Kidney epithelial cell (primary cell): ENCODE results near the gene CUL9. TPM values are rescaled to one million over a fixed set of nuclear protein-coding genes. Genes with fewer than 3 reads are reported as not detected.

Source experiments
- DNase-seq: peaks from one replicate; pipeline ENCODE4 v3.0.0-alpha.2; 2010; ENCODE audit warnings: low read depth
- H3K27me3 ChIP-seq: 2 replicates; pipeline ENCODE4 v1.6.0; 2011; ENCODE audit warnings: low read length; ENCODE audit not compliant: control insufficient read depth, insufficient read depth
- H3K36me3 ChIP-seq: 2 replicates; pipeline ENCODE4 v1.5.1; 2011; ENCODE audit warnings: low read length; ENCODE audit not compliant: control insufficient read depth, insufficient read depth
- H3K4me3 ChIP-seq: 2 replicates; pipeline ENCODE4 v1.5.1; 2011; ENCODE audit warnings: low read depth, mild to moderate bottlenecking, control low read depth, low read length
- total RNA-seq: library from RNA; depleted of rRNA; stranded (reverse); fragments of >200 nt; gene quantifications from 2 replicates; pipeline ENCODE4 v1.2.3, GENCODE V29; 2015
- TF ChIP-seq, protein P1 (sequence below): IDR thresholded peaks from 2 replicates; pipeline ENCODE4 v1.5.1; 2011; ENCODE audit warnings: mild to moderate bottlenecking, moderate library complexity, low read length, control low read depth, inconsistent platforms; ENCODE audit not compliant: insufficient read depth, poor library complexity, severe bottlenecking

CUL9 gene
- total RNA-seq, 1 donor from 2014 or later = 41.1 TPM

DNA sequence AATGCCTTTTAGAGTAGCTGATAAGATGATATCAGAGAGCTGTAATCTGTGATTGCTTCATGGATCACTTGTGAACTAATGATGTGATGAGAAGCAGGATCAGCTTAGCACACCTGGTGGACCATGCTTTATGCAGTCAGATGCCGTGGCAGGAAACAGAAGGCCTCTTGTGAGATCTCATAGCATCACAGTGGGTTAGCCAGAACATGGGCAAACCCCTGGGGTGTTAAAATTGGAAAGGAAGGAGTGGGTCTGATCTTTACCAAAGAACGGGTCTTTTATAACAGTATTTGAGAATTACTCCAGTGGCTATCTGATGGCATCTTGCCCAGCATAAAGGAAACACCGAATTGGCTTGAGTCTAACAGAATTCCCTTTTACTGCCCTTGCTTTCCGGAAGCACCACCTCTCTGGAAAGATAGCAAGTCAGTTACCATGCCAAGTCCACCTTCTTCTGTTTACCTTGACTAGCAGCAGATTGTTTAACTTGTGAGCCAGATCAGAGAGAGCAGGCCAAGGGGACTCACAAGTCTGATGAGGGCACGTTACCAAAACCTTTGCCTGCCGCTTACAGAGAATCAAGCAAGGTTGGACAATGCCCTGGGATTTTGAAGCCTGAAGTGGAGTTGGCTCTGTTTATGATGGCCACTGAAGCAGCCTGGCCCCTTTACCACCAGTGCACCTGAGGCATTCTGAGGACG is 31.8 kb upstream of the CUL9 start:
- no peak overlapping the region for H3K4me3 ChIP-seq
- H3K36me3 ChIP-seq = peaks cover 1% of the 10 kb centered on the region
- no peaks in the 10 kb centered on the region for H3K27me3 ChIP-seq
- DNase-seq = no peak
- TF ChIP-seq, protein P1, sequence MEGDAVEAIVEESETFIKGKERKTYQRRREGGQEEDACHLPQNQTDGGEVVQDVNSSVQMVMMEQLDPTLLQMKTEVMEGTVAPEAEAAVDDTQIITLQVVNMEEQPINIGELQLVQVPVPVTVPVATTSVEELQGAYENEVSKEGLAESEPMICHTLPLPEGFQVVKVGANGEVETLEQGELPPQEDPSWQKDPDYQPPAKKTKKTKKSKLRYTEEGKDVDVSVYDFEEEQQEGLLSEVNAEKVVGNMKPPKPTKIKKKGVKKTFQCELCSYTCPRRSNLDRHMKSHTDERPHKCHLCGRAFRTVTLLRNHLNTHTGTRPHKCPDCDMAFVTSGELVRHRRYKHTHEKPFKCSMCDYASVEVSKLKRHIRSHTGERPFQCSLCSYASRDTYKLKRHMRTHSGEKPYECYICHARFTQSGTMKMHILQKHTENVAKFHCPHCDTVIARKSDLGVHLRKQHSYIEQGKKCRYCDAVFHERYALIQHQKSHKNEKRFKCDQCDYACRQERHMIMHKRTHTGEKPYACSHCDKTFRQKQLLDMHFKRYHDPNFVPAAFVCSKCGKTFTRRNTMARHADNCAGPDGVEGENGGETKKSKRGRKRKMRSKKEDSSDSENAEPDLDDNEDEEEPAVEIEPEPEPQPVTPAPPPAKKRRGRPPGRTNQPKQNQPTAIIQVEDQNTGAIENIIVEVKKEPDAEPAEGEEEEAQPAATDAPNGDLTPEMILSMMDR = no peak

DNA sequence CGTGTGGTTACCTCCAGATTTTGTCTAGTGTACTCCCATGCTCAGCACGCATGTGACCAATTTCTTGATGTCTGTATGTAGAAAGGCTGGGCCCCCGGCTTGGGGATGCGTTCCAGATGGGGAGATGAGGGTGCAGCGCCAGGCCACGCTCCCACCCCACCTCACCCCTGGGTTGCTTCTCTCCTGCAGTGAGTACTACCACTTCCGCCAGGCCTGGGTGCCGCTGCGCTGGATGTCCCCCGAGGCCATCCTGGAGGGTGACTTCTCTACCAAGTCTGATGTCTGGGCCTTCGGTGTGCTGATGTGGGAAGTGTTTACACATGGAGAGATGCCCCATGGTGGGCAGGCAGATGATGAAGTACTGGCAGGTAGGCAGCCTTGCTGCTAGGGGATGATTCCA is 22.4 kb upstream of the CUL9 start:
- Histone ChIP-seq H3K4me3 (no peak overlapping the region), H3K27me3 (no peaks in the 10 kb centered on the region), H3K36me3 (peaks cover 2% of the 10 kb centered on the region)
- no peak for DNase-seq
- TF ChIP-seq, protein P1 = no peak

DNA sequence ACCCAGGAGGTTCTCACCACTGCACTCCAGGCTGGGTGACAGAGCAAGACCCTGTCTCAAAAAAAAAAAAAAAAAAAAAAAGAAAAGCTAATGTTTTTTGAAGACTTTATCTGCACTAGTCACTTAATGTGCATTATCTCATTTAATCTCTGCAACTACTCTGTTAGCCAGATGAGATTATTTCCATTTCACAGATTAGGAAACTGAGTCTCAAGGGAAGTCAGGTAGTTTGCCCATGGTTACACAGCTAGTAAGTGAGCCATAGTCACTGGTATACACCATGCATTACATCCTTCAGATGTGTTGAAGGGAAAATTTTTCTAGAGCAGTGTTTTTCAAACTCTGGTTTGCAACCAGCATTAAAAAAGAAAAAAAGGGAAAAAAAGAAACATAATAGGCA is 18.1 kb upstream of the CUL9 start:
- H3K27me3 ChIP-seq = no peaks in the 10 kb centered on the region
- TF ChIP-seq, protein P1 = no peak
- no peak for DNase-seq
- H3K36me3 ChIP-seq = peaks cover 2% of the 10 kb centered on the region
- no peak overlapping the region for H3K4me3 ChIP-seq

DNA sequence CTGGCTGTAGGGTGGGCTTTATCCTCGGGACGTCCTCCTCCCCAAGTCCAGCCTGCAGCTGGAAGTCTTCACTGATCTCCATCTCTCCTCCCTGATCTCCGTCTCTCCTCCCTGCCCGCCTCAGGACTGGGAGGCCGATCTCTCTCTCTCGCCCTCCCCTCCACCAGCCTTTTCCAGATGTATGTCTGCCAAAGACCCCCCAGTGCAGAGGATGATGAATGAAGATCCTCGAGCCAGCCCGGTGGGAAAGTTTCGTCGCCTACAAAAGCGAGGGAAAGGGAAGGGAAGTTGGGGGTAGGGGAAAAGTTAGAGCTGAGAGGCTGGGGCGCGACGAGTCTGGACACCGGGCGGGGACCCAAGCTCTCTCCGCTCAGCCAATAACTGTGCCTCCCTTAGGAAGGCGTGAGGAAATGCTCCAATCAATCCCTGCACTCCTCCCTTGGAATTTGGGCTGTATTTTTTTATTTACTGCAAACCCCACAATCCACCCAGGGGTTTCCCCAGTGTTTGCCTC is 11.5 kb upstream of the CUL9 start:
- H3K4me3 ChIP-seq = peak overlapping the region; percentile 59
- TF ChIP-seq, protein P1 = no peak
- H3K36me3 ChIP-seq = no peaks in the 10 kb centered on the region
- no peaks in the 10 kb centered on the region for H3K27me3 ChIP-seq
- no peak for DNase-seq

DNA sequence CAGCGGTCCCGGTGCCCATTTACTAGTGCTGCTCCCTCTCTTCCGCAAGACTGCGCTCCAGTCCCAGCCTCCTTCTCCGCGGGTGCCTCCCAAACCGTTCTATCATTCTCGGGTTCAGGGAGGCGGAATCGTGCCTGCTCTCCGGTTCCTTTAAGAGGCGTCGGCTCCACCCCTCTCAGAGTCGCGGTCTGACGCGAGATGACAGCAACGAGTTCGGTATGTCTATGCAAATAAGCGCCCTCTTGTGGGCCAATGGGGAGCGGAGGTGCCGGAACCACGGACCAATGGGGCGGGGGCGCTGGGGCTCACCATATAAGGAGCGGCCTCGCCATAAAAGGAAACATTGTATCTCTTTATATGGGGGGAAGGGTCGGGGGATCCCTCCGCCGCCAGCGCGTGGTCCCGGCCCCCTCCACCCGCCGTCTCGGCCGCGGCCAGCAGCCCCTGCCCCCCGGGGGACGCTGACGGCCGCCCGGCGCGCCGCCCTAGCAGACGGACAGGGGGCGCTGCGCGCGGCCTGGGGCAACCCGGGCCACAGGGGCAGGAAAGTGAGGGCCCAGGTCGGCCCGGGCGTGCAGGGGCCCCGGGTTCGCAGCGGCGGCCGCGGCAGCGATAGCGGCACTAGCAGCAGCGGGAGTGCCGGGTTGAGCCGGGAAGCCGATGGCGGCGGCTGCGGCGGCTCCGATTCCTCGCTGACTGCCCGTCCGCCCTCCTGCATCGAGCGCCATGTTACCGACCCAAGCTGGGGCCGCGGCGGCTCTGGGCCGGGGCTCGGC is 10.9 kb upstream of the CUL9 start, which contains the start of gene SRF:
SRF (plus strand) TSS at position 339 of the 776 bp plus-strand sequence; CDS start at position 727, 388 bp downstream.
- Histone ChIP-seq H3K27me3 (no peaks in the 10 kb centered on the region), H3K36me3 (no peaks in the 10 kb centered on the region), H3K4me3 (peak within 1 kb of the TSS; percentile 91)
- TF ChIP-seq, protein P1 = no peak
- peak; percentile 97 for DNase-seq
